ENCODE data around the gene LENG9.
"Not testable (repeated sequence)": the region's sequence is repeated elsewhere in the genome, so short reads cannot be mapped to it uniquely, and the experiment has no call there.

The LENG9 gene

DNA sequence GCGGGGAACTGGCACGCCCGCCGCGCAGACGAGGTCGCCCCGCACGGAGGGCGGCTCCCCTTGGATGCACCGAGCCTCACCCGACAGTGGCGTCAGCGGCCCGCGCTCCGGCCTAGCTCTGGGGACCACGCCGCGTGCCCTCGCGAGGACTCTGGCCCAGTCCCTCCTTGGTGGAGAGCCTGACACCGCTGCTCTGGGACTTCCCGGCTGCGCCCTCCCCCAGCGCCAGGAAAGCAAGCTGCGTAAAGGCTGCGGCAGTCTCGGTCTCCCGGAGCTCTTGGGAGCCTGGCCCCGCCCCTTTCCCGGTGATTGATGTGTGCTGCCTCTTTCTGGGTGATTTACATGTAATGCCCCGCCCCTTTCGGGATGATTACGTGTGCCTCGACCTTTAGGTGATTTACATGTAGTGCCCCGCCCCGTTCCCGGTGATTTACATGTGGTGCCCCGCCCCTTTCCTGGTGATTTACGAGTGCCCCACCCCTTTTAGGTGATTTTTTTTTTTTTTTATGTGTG is at the start of gene LENG9:
LENG9 (minus strand) TSS at position 248 of the 513 bp plus-strand sequence. CDS start 252 bp downstream, outside the sequence.
- peak; percentile 97 to 99 for DNase-seq

GRCh38 chr19:54509200-54509940 is 45.8 kb upstream of the LENG9 start:
- DNase-seq = not testable (repeated sequence)

DNA sequence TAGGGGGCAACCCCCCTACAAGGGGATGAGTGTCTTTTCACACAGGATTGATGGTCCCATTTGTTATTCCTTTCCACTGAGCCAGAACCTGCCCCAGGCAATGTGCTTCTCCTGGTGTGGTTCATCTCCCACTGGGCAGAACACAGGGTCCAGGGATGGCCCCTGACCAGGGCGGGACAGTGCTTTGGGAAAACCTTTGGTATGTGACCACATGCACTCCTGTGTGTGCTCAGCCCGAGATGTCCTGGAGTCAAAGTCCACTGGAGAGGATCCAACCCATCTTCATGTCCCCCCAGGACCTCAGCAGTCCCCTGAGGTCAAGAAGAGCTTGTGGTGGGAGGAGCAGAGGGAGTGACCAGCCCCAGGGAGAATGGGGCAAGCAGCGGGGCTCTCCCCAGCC is 44.9 kb upstream of the LENG9 start:
- not testable (repeated sequence) for DNase-seq

DNA sequence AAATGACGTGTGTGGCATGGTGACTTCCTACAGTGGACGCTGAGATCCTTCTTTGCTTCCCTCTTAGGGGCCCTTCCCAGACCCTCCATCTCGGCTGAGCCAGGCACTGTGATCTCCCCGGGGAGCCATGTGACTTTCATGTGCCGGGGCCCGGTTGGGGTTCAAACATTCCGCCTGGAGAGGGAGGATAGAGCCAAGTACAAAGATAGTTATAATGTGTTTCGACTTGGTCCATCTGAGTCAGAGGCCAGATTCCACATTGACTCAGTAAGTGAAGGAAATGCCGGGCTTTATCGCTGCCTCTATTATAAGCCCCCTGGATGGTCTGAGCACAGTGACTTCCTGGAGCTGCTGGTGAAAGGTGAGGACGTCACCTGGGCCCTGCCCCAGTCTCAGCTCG is 44.2 kb upstream of the LENG9 start:
- no peak for DNase-seq

GRCh38 chr19:54507038-54507717 is 43.6 kb upstream of the LENG9 start:
- DNase-seq = peak in 1 of 2 donors; percentile 16

- no peak for DNase-seq
These were observed 42.5 kb upstream of the LENG9 start for GRCh38 chr19:54506079-54506478.

GRCh38 chr19:54505542-54505941 is 42.0 kb upstream of the LENG9 start:
- not testable (repeated sequence) for DNase-seq

- no peak for DNase-seq
These were observed 39.0 kb upstream of the LENG9 start, which contains the start of gene LAIR2 for GRCh38 chr19:54502518-54503048. Gene LAIR2, plus strand, starts transcription at chr19:54502831. Its CDS starts 88 bp downstream, at chr19:54502919.

DNA sequence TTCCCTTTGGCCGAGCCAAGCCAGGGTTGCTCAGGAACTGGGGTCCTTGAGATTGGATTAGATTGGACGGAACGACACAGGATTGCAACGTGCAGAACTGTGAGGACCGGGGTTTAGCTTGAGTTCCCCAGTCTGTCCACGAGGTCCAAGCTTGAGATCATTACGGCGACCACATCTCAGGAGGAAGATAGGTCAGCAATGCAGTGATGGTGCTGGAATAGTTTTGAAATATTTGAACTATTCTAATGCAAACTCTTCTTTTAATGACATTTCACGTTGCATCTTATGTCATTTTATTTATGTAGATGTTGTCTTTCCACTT is 34.8 kb upstream of the LENG9 start:
- DNase-seq = not testable (repeated sequence)

GRCh38 chr19:54497747-54498450 is 34.3 kb upstream of the LENG9 start:
- peak in 1 of 2 donors; percentile 35 for DNase-seq

GRCh38 chr19:54495284-54495683 is 31.7 kb upstream of the LENG9 start:
- DNase-seq = not testable (repeated sequence)

- DNase-seq = no peak
These were observed 30.5 kb upstream of the LENG9 start for GRCh38 chr19:54493967-54494585.

DNA sequence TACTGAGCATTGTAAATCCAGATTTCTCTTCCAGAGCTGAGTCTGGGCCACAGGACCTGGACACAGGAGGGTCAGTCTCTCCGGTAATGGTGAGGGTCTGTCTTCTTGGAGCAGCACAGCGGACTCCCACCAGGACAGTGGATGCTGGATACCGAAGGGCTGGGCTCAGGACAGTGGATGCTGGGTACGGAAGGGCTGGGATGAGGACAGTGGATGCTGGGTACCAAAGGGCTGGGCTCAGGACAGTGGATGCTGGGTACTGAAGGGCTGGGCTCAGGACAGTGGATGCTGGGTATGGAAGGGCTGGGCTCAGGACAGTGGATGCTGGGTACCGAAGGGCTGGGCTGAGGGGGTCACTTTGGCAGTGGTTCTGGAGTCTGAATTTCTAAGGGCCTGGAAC is 29.5 kb upstream of the LENG9 start:
- DNase-seq = not testable (repeated sequence)

- no peak for DNase-seq
These were observed 29.0 kb upstream of the LENG9 start for GRCh38 chr19:54492568-54492967.

DNA sequence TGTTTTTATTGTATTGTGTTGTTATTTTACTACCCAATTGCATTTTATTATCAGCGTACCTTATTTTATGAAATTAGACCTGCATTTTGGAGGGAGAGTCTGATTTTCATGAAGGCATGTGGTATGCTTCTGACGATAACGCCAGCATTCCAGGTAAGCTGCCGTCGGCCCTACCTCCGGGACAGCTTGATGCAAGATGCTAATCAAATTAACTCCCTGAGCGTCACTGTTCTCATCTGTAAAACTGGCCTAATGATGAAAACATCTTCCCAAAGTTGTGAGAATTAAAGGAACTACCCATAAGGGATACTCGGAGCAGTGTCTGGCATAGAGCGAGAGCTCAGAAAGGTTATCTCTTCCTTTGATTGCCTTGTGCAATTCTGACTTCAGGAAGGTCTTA is 26.2 kb upstream of the LENG9 start:
- no peak for DNase-seq

DNA sequence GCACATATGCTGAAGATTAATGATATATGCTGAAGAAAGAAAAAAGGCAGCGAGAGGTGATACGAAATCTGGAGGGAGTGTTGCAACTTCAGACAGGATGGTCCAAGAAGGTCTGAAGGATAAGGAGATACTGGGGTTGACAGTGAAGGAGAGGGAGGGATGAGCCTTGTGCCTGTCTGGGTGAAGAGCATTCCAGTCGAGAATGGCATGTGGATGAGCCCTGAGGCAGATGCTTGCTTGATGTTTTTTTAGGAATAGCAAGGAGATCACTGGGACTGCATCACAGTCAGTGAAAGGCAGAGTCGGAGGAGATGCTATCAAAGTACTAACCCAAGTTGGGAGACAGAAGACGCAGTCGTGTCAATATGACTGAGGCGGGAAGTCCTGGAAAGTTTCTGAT is 25.8 kb upstream of the LENG9 start:
- DNase-seq = no peak

- no peak for DNase-seq
These were observed 22.3 kb upstream of the LENG9 start for GRCh38 chr19:54485851-54486250.

DNA sequence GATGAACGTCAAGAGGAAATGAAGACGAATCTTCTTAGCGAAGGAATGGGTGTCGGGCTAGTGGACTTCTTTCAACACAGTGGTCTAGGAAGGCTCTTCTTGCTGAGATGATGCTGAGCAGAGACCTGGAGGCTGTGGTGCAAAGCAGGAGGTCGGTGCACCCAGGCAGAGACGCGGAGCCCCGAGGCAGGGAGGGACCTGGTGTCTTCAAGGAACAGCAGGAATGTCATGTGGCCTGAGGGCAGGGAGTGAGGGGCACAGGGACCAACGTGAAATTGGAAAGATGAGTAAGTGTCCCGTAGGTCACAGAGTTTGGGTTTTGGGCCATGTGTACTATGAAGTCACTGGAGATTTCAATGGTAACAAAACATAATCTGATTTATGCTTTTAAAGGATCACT is 20.9 kb upstream of the LENG9 start:
- DNase-seq = no peak

DNA sequence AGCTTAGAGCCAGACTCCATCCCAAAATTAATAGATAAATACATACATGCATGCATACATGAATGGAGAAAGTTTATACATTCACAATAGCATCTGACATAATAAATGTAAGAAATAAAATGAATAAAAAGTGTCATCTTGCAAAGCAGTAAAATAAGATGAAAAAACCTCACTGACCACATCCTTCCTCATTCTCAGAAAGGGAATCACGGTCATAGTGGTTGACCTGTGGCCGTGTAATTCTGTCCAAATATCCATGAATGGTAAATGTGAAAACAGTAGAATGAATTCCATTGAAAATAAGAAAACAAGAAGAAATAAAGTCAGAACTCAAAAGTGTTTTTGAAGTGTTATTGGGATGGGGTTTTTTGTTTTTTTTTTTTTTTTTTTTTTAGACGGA is 19.3 kb upstream of the LENG9 start:
- no peak for DNase-seq

- peak; percentile 42 to 52 for DNase-seq
These were observed 17.9 kb upstream of the LENG9 start for GRCh38 chr19:54481326-54481930.

DNA sequence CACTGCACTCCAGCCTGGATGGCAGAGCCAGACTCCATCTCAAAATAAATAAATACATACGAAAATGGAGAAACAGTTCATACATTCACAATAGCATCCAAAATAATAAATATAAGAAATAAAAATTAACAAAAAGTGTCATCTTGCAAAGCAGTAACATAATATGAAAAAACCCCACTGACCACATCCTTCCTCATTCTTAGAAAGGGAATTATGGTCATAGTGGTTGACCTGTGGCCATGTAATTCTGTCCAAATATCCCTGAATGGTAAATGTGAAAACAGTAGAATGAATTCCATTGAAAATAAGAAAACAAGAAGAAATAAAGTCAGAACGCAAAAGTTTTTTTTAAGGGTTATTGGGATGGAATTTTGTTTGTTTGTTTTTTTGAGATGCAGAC is 16.5 kb upstream of the LENG9 start:
- no peak for DNase-seq

- DNase-seq = peak; percentile 34 to 46
These were observed 15.2 kb upstream of the LENG9 start for GRCh38 chr19:54478677-54479266.

Measured in CD4-positive, alpha-beta T cell treated with Interferon alpha-2 for 1 hour (primary cell).